HG02852 (cell line): ENCODE data around the gene ZNF569.
"Not testable (repeated sequence)": the region's sequence is repeated elsewhere in the genome, so short reads cannot be mapped to it uniquely, and the experiment has no call there.

Experiments used
- ATAC-seq: cut with Tn5 transposase; IDR thresholded peaks from one replicate; pipeline ENCODE4 v1.9.1; 2021; ENCODE audit warnings: mild to moderate bottlenecking, moderate library complexity; ENCODE audit not compliant: unreplicated experiment

ZNF569 gene

DNA sequence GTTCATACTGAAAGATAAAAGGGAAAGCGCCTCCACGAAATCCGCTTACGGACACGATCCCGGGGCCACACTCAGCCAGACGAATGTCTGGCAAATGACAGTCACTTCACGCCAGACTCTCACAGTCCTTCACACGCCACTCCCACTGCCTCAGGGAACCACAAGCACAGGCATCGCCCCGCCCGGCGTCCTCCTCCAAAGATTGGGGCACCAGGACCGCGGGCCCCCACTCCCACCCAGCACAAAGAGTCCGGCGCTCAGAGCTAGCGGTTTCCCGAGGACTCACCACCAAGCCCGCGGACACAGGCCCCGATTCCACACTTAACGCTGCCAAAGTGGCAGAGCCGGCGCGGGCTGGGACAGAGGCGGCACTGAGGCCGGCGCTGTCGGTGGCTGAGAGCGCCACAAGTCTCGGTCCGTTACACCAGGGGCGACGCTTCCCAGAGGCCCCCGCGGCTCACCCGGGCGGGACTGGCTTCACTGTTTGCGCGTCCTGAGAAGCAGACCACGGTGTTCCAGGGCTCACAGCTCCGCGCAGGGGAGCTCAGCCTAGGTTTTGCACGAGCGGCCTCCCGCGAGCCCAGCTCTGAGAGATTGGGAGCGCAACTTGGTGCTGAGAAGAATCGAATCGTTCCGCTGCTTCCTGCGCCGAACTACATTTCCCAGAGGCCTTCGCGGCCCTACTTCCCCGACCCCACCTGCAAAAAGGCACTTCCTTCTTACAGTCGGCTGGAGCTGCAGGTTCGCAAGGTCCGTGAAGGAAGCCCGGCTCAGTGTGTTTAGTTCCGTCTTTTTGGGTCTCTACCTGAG, at the start of gene ZNF569:
Gene ZNF569 (minus strand): TSS at position 647 of the 810 bp plus-strand sequence. CDS start 22,523 bp downstream, outside the sequence.
- ATAC-seq = peak; percentile 65

GRCh38 chr19:37513397-37513796, 46.2 kb upstream of the ZNF569 start:
- ATAC-seq = no peak

DNA sequence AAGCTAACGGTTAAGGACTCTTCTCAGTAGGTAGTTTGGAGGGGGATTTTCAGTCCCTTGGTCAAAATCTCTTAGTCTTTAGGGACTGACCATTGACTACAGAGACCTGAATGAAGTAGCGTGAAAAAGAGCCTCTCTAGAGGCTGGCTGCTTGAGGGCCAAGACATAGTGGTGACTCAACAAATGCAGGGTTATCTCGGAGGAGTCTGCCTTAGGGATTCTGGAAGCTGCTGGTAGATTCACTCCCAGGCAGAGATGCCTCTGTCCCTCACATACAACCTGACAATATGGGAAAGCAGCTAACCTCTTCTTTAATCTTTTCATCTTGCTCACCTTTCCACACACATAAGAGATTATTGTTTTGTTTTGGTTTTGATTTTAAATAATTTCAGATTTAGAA, 44.6 kb upstream of the ZNF569 start:
- no peak for ATAC-seq

DNA sequence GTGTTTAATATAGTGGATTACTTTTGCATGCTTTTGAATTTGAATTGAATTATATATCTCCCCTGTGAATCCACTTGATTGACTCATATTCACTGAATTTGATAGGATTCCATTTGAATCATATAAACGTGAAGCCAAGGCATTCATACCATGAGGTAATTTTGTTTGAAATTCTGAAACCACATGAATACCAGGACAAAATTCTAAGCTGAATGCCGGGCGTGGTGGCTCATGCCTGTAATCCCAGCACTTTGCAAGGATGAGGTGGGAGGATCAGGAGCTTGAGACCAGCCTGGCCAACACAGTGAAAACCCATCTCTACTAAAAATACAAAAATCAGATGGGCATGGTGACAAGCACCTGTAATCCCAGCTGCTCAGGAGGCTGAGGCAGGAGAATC, 43.9 kb upstream of the ZNF569 start:
- no peak for ATAC-seq

DNA sequence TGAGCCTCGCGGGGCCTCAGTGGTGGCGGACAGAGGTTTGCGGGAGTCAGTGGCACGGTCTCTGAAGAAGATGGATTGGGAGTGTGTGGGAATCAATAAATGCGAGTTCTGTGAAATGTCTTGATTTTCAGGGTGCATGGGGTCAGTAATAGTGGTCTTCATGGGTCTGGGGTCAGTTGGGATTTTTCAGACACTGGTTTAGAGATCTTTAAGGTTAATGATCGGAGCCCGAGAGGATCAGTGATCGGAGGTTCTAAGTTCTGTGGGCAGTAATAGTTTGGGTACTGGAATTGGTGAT, 39.9 kb upstream of the ZNF569 start:
- no peak for ATAC-seq

GRCh38 chr19:37506387-37507166, 39.3 kb upstream of the ZNF569 start, which contains the start of gene ZNF793:
TSS of gene ZNF793 (plus strand) at chr19:37506939. CDS start at chr19:37523440, 16,501 bp downstream.
- ATAC-seq = no peak

DNA sequence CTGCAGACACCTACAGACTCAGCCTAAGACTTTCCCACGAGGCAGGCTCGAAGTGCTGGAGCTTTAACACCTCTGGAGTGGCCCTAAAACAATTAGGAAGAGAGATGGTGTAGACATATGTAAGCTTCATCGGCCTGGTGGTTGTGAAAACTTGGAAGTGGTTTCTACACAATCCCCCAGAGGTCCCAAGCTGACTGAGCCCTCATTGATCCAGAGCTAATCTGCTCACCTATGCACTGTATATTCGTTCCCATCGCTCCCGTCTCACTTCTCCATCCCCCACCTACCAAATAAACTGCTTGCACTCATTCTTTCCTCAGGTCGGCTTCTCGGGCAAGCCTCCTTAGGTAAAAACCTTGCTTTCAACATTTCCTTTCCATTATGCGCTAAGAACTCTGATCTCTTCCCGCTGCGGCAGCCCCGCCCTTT, 38.7 kb upstream of the ZNF569 start:
- no peak for ATAC-seq

DNA sequence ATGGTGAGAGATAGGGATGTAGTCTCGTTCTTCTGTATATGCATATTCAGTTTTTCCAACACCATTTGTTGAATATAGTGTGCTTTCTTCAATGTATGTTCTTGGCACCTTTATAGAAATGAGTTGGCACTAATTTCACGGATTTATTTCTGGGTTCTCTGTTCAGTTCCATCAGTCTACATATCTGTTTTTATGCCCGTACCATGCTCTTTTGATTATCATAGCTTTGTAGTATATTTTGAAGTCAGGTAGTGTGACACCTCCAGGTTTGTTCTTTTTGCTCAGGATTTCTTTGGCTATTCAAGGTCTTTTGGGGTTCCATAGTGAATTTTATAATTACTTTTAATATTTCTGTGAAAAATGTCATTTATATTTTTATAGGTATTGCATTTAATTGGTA, 25.0 kb upstream of the ZNF569 start:
- ATAC-seq = no peak

- no peak for ATAC-seq
Measured at GRCh38 chr19:37484406-37485168, 17.3 kb upstream of the ZNF569 start.

DNA sequence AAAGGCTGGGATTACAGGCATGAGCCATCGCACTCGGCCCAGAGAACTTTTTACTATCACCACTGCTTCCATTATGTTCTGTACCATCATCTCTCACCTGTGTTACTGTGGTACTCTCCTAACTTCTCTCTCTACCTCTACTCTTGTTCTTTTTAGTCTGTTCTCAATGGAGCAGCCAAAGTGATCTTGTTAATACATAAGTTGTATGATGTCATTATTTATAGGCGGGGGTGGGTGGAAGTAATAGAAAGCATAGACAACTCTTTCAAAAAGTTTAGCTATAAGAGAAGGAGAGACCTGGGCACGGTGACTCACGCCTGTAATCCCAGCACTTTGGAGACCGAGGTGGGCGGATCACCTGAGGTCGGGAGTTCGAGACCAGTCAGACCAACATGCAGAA, 4.9 kb upstream of the ZNF569 start:
- ATAC-seq = no peak

DNA sequence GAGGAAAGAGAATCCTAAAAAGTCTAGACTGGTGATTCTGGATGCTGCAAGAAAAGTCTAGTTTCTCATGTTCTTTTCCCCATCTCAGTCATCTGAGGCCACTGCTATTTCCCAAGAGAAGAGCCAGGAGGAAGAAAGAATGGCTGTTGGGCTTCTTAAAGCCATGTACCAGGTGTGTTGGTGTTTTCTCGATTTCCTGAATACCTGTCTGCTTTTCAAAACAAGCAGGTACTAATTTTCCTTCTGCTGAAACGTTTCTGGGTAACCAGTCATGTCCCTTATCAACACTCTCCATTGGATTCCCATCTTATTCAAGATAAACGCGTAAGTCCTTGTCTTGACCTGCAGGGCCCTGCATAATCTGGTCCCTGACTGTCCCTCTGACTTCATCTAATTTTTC, 3.0 kb upstream of the ZNF569 start:
- ATAC-seq = no peak

DNA sequence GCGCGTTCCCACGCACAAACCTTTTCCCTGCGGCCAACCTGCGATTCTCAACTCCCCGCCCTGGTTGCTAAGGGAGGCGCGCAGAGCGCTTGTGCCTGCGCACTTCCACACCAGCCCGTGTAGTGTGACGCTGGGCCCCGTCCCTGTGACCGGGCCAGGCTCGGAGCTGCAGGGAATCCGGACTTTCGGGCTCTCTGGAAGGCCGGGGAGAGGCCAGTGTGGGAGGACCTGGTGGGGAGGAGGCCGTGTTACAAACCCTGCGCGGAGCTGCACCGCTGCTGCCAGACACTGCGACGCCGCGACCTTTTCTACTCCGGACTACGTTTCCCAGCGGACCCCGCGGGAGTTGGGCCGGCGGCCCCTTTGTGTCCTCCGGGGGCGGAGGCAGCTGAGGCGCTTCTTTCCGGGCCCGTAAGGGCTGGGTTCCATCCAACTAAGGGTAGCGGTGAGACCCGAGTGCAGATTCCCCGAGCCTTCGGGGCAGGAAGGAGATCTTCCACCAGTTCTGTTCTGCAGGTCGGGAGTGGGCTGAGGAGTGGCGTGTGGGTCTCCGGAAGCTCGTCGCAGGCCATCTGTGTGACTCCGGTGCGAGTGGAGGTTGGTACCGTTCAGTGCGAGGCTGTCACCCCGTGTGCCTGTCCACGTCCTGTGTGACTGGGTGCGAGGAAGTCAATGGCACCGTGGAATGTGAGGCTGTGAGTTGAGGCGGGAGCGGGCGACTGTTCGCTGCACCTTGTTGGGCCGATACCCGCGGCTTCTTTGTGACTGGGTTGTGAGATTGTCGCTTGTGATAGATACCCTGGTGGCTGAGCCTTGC, 1.9 kb upstream of the ZNF569 start, which contains the start of gene ZNF570:
Gene ZNF570 (plus strand): TSS at position 396 of the 817 bp plus-strand sequence. CDS start 999 bp downstream, outside the sequence.
- peak; percentile 59 for ATAC-seq

- ATAC-seq = no peak
Measured at GRCh38 chr19:37467608-37468090, 405 bp upstream of the ZNF569 start.

- ATAC-seq = no peak
Measured at GRCh38 chr19:37466277-37466797, 907 bp downstream of the ZNF569 start.

- no peak for ATAC-seq
Measured at GRCh38 chr19:37452500-37453245, 14.6 kb downstream of the ZNF569 start.

- no peak for ATAC-seq
Measured at GRCh38 chr19:37413313-37414084, 53.7 kb downstream of the ZNF569 start.

- no peak for ATAC-seq
Measured at GRCh38 chr19:37412700-37413099, 54.5 kb downstream of the ZNF569 start.

- not testable (repeated sequence) for ATAC-seq
Measured at GRCh38 chr19:37406140-37406846, 61.0 kb downstream of the ZNF569 start.
